ENCODE data around the gene AR. TPM values are rescaled to one million over a fixed set of nuclear protein-coding genes. Genes with fewer than 3 reads are reported as not detected.
"Not testable (repeated sequence)": the region's sequence is repeated elsewhere in the genome, so short reads cannot be mapped to it uniquely, and the experiment has no call there.

AR gene
- total RNA-seq, 4 donors from 2014 or later: 19.7 to 75.3 (median 46.9) TPM

DNA sequence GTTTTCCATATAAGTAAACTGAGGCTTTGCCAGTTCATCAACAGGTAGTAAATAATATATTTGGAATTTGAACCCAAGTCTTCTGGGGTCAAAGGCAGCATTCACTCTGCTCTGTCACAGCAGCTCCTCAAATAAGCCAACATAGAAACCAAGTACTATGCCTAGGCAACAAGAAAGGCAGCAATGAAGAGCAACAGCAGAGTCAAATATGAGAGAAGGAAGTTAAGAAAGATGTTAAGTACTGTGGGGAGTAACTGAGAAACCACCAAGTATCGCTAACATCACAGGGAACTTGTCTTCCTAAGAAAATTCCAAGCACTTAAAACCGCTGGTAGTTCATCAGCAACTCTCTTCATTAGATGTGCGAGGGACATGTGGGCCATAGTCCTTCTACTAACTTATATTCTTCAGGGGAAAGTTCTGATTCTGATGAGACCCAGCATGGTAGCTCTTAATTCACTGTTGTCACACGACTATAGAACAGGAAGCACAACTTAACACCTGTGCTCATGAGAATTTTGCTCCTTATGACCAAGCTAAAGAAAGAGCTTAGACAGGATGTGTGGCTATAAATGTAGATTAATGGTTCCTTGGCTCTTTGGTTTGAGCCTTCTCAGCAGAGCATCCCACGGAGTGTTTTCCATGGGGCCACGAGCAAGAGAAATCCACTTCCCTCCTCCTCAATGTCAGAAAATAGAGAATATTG is 107.8 kb downstream of the AR start:
- no peaks in the 10 kb centered on the region for H3K4me1 ChIP-seq
- H3K27ac ChIP-seq: no peak overlapping the region
- no peak for DNase-seq
- TF ChIP-seq POLR2A (IDR thresholded peaks at IDR 0.05): no peak
- TF ChIP-seq, protein P1, sequence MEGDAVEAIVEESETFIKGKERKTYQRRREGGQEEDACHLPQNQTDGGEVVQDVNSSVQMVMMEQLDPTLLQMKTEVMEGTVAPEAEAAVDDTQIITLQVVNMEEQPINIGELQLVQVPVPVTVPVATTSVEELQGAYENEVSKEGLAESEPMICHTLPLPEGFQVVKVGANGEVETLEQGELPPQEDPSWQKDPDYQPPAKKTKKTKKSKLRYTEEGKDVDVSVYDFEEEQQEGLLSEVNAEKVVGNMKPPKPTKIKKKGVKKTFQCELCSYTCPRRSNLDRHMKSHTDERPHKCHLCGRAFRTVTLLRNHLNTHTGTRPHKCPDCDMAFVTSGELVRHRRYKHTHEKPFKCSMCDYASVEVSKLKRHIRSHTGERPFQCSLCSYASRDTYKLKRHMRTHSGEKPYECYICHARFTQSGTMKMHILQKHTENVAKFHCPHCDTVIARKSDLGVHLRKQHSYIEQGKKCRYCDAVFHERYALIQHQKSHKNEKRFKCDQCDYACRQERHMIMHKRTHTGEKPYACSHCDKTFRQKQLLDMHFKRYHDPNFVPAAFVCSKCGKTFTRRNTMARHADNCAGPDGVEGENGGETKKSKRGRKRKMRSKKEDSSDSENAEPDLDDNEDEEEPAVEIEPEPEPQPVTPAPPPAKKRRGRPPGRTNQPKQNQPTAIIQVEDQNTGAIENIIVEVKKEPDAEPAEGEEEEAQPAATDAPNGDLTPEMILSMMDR (IDR thresholded peaks at IDR 0.05): no peak
- no peaks in the 10 kb centered on the region for H3K9me3 ChIP-seq
- peaks cover 0 to 3% of the 10 kb centered on the region in 2 donors for H3K27me3 ChIP-seq
- H3K4me3 ChIP-seq: no peak overlapping the region
- no peaks in the 10 kb centered on the region for H3K36me3 ChIP-seq
- intact Hi-C loops (cut with DNase I; ENCODE audit: low total_unique reads): no loop called here

DNA sequence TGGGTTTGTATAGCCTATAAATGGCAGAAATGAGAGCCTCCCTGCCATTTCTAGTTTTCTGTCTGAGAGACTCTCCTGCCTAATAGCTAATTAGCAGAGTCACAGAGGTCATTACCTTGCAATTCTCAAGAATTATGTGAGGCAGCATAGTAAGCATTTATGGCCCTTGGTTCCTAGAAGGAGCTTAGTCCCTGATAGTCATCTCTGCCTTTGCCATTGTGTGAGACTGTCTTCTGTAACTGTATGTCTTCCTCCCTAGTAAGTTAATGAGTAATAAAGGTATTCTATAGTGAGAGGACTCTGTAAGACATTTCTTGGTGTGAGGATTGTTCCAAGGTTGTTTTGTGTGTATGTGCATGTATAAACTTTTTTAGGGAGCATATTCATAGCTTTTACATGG is 108.7 kb downstream of the AR start:
- no peak for DNase-seq
- Histone ChIP-seq H3K4me3 (no peak overlapping the region), H3K27ac (no peak overlapping the region), H3K9me3 (no peaks in the 10 kb centered on the region), H3K27me3 (no peaks in the 10 kb centered on the region), H3K36me3 (no peaks in the 10 kb centered on the region), H3K4me1 (no peaks in the 10 kb centered on the region)
- TF ChIP-seq, protein P1 (IDR thresholded peaks at IDR 0.05): no peak
- TF ChIP-seq POLR2A (IDR thresholded peaks at IDR 0.05): no peak
- intact Hi-C loops (cut with DNase I; ENCODE audit: low total_unique reads): no loop called here

DNA sequence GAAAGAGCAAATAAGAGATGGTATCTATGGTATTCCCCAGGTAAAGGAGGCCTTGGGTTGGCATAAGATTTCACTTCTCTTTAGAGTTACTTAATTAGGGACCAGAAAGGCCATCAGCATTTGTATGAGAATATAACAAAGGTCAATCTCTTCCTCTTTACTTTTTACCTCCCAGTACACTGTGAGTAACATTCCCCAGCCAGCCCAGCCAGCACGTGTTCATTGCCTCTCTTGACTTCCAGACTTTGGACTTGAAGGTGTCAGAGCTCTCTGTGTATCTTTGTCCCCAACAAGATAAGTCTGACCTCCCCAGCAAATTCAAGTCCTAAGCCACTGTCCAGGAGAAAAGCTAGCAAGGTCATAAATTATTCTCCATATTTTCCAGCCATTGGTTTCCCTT is 110.5 kb downstream of the AR start:
- no peak overlapping the region for H3K27ac ChIP-seq
- H3K4me1 ChIP-seq: no peaks in the 10 kb centered on the region
- no peak overlapping the region for H3K4me3 ChIP-seq
- H3K27me3 ChIP-seq: no peaks in the 10 kb centered on the region
- TF ChIP-seq, protein P1 (IDR thresholded peaks at IDR 0.05): no peak
- TF ChIP-seq POLR2A (IDR thresholded peaks at IDR 0.05): no peak
- intact Hi-C loops (cut with DNase I; ENCODE audit: low total_unique reads): no loop called here
- H3K36me3 ChIP-seq: no peaks in the 10 kb centered on the region
- H3K9me3 ChIP-seq: no peaks in the 10 kb centered on the region
- DNase-seq: no peak

DNA sequence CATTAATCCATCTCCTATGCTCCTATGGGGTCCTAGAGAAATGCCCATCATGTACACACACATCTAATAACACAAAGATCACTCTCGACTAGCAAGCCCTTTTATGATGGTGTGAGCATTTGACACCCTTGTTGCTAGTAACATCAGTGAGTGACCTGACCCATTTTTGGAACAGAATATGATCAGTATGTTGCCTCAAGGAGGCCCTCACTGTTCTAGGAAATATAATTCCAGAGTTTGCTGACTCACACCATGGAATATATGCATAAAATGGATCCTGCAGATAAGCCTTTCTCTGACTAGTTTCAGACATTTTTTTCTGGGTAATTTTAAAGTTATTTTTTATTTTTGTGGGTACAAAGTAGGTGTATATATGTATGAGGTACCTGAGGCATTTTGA is 121.8 kb downstream of the AR start:
- DNase-seq: no peak
- H3K9me3 ChIP-seq: peaks cover 0 to 3% of the 10 kb centered on the region in 2 donors
- H3K4me1 ChIP-seq: no peaks in the 10 kb centered on the region
- H3K27ac ChIP-seq: no peak overlapping the region
- intact Hi-C loops (cut with DNase I; ENCODE audit: low total_unique reads): no loop called here
- no peaks in the 10 kb centered on the region for H3K36me3 ChIP-seq
- no peak overlapping the region for H3K4me3 ChIP-seq
- no peaks in the 10 kb centered on the region for H3K27me3 ChIP-seq
- no peak for TF ChIP-seq POLR2A (IDR thresholded peaks at IDR 0.05)
- TF ChIP-seq, protein P1 (IDR thresholded peaks at IDR 0.05): no peak

DNA sequence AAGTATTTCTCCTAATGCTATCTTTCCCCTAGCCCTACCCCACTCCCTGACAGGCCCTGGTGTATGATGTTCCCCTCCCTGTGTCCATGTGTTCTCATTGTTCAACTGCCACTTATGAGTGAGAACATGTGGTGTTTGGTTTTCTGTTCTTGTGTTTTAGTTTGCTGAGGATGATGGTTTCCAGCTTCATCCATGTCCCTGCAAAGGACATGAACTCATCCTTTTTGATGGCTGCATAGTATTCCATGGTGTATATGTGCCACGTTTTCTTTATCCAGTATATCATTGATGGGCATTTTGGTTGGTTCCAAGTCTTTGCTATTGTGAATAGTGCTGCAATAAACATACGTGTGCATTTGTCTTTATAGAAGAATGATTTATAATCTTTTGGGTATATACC is 126.9 kb downstream of the AR start:
- H3K9me3 ChIP-seq; DNase-seq; H3K27me3 ChIP-seq; intact Hi-C loops (cut with DNase I; ENCODE audit: low total_unique reads); H3K36me3 ChIP-seq; H3K4me1 ChIP-seq; H3K27ac ChIP-seq; H3K4me3 ChIP-seq: not testable (repeated sequence)
